ENCODE measurements around the gene TRIM25.
A peak's percentile ranks its signal among the peaks of the same experiment; 100 is the strongest.

Gene TRIM25

GRCh38 chr17:56902348-56902747, 11.5 kb downstream of the TRIM25 start:
- DNase-seq = no peak
- intact Hi-C loops (cut with DNase I) = no loop called here

GRCh38 chr17:56899403-56899802, 14.4 kb downstream of the TRIM25 start:
- DNase-seq = peak in 2 of 42 donors; percentile 4 to 11
- intact Hi-C loops (cut with DNase I) = no loop called here

GRCh38 chr17:56898874-56899273, 15.0 kb downstream of the TRIM25 start:
- DNase-seq = peak in 2 of 42 donors; percentile 5 to 10
- intact Hi-C loops (cut with DNase I) = no loop called here

DNA sequence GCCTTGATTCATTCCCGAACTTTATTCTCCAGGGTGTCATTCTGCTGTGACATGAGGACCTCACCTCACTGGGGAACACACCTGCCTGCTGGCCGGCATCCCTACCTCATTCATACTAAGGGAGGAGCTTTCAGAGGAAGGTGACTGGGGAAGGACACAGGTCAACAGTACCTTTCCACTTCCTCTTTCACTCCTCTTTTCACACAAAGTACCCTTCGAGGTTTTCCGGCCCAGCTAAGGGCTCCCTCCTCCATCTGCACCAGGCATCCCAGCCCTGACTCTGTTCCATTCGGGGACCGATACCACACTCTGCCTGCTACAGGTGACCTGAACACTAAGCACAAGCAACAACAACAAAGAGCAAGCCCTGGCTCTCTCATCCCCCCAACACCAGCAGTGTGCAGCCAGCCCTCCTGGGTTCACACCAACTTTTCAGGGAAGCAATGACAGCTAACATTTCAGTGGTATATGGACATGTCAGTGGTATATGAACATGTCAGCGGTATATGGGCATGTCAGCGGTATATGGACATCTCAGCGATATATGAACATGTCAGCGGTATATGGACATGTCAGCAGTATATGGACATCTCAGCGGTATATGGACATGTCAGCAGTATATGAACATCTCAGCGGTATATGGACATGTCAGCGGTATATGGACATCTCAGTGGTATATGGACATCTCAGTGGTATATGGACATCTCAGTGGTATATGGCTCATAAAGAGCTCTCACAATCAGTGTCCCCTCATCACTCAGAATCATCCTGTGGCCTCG, 16.0 kb downstream of the TRIM25 start:
- intact Hi-C loops (cut with DNase I) = no loop called here
- DNase-seq = peak in 2 of 42 donors; percentile 5 to 6

DNA sequence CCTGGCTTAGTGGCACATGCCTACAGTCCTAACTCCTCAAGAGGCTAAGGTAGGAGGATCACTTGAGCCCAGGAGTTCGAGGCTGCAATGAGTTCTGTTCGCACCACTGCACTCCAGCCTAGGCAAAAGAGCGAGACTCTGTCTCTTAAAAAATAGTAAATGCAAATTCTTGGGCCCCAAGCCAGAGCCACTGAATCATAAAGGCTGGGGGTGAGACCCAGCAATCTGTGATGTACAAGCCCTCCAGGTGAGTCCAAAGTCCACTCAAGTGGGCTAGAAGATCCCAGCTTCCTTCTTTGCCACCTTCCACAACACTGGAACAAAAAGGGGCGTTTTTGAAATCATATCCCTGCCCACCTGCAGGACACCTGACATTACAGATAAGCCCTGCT, 16.9 kb downstream of the TRIM25 start:
- intact Hi-C loops (cut with DNase I) = no loop called here
- DNase-seq = peak in 1 of 42 donors; percentile 16

DNA sequence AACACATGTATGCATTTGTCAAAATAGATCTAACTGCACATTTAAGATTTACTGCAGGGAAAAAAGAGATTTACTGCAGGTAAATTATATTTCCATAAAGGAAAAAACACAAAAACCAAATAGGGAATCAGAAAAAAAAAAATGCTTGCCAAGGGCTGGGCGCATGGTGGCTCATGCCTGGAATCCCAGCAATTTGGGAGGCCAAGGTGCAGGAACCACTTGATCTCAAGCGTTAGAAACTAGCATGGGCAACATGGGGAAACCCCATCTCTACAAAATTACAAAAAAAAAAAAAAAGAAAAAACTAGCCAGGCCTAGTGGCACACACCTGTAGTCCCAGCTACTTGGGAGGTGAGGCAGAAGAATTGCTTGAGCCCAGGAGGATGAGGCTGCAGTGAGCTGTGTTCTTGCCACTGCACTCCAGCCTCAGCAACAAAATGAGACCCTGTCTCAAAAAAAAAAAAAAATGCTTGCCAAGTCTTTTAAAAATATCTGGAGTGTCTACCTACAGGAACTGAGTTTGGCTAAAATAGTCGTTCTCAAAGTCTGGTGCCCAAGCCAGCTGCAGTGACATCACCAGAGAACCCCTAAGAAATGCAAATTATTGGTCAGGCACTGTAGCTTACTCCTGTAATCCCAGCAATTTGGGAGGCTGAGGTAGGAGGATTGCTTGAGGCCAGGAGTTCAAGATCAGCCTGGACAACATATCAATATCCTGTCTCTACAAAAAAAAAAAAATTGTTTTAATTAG, 17.5 kb downstream of the TRIM25 start:
- intact Hi-C loops (cut with DNase I) = no loop called here
- DNase-seq = no peak

DNA sequence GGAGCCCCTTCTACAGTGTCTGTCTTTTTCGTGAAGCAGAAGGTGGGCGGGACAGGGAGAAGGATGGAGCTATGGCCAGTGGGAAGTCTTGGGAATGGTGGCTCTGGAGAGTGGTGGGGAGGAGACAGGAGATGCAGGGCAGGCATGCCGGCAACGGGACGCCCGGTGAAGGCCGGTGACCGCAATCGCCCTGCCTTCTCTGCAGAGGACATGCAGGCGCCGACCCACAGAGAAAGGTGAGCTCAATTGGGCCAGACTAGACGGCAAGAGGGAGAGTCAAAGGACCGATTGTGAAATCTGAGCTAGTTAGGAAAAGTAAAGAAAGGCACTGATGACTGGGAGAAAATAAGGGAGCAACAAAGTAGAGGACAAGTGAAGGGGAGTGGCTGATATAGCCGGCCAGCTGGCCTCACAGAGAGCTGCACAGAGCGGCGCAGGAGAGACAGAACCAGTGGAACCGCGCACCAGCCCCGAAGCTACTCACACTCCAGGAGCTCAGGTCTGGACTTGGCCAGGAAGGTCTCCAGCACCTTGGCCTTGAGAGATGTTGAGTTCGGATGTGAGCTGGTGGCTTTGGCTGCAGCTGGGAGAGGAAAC, 18.9 kb downstream of the TRIM25 start:
- no peak for DNase-seq
- intact Hi-C loops (cut with DNase I) = no loop called here

DNA sequence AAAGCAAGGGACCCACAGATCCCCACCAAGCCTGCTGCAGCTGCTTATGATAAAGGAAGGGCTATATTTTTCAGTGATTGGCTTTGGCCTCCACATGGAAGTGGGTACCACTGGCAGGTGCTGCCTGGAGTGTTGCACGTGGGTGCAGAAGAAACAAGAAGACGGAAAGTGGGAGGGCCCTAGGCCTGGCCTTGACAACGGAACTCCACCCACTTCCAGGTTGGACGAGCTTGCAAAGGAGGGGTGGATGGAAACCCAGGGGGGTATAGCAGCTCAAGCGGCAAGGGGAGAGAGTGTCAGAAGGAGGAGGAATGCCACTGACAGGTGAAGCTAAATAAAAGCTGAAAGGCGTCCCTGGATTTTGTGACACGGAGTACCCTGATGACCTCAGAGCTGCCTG, 20.3 kb downstream of the TRIM25 start:
- intact Hi-C loops (cut with DNase I) = no loop called here
- peak in 1 of 42 donors; percentile 1 for DNase-seq

DNA sequence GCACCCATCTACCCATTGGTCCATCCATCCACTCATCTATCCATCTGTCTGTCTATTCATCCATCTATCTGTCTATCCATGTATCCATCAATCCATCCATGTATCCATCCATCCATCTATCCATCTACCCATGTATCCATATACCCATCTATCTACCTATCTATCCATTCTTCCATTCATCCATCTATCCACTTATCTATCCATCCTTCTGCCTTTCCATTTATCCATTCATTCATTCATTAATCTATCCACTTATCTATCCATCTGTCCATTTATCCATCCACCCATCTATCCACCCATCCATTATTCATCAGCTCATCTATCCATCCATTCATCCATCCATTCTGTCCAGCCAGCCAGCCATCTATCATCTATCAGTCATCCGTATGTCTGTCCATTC, 21.5 kb downstream of the TRIM25 start:
- DNase-seq = no peak
- intact Hi-C loops (cut with DNase I) = no loop called here

DNA sequence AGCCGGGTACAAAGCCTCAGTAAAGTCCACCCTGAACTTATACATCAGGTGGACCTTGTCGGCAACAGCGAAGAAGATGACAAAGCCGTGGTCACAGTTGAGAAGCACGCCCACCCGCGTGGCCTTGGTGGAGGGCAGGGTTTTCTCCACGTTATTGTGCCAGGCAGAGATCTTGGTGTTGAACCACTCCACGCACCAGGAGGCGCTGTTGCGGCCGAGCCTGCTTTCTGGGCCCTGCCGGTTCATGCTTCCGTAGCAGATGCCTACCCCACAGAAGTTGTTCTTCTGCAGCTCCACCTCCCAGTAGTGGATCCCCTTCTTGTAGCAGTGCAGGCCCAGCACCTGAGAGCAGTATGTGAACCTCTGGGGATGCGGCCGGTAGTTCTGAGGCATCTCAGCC, 22.1 kb downstream of the TRIM25 start:
- intact Hi-C loops (cut with DNase I) = no loop called here
- DNase-seq = peak in 1 of 42 donors; percentile 0

DNA sequence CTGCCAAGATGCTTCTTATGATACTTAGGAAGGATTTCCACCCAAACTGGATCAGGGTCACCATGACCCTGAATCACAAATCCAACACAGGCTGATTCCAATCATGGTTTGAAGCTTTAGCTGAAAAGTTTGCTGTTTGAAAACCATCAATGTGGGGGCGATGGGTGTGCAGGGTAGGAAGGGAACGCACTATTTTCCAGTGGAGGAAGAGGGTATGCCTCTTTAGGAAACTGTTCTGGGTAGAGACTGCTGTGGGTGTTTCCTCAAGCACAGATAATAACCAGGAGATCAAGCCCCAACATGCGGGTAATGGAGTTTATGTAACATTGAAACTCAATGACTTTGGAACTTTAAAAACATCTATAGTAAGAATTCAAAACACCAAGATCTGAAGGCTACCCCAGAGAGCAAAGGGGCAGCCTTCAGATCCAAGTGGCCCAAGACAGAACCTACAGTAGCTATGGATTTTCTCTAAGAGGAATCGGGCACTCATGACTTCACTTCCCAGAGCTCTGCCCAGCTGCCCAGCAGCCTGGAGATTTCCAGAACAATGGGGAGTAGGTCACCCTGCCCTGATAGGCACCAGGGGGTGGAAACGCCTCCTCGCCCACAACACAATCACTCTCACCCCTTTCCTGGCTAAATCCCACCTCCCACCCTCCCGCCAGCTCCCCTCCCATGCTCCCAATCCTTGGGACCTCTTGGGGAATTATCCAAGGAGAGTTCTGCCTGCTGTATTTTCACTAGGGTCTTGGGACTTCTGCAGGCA, 22.8 kb downstream of the TRIM25 start:
- intact Hi-C loops (cut with DNase I) = no loop called here
- peak in 14 of 42 donors; percentile 18 to 65 (median 34) for DNase-seq

DNA sequence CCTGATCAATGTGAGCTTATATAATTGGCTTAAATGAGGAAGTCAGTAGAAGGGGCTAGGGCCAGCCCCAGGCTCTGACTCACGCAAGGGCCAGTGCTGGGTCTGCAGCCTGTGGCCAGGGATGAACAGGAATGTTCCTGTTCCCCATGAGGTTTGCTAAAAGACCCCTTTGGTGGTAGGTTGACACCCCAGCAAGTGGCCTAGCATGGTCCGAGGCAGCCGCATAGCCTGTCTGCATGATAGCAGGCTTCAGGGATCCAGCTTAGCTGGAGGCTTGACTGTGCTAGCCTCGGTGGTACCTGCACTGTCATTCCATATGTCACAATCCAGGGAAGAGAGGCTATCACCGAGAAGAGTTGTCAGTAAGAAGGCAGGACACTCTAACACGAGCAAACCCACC, 23.5 kb downstream of the TRIM25 start:
- no peak for DNase-seq
- intact Hi-C loops (cut with DNase I) = no loop called here

DNA sequence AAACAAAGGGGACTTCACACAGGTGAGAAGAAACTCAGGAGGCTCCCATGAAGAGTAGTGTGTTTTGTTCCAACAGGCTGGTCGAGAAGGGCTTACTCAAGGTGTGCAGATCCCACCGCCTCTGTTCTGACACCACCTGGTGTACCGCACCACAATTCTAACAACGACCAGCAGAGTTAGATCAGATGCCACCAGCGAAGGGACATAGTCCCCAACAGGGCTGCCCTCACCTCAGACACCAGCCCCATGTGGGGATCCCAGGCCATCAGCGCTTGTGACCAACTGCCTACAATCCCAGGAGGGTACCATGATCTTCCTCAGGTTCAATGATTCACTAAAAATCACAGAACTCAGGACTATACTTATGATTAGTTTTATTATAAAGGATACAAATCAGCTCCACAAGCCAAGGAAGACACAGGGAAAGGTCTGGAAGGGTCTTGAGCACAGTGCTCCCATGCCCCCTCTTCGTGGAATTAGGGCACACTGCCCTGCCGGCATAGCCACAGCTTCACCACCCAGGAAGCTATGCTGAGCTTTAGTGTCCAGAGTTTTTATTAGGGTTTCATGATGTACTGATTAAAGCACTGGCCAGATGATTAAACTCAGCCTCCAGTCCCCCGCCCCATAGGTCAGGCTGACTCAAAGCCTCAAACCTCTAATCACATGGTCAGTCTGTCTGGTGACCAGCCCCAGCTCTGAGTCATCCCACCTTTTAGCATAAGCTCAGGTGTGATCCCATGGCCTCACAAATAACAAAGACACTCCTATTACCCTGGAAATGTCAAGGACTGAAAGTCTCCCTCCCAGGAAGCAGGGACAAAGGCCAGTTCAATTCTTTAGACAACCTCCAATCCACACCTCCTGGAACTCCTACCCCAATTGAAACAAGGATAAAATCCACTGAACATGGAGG, 26.0 kb downstream of the TRIM25 start:
- DNase-seq = peak in 1 of 42 donors; percentile 3
- intact Hi-C loops (cut with DNase I) = no loop called here

- intact Hi-C loops (cut with DNase I) = no loop called here
- DNase-seq = peak in 1 of 42 donors; percentile 7
Measured at GRCh38 chr17:56887105-56887504, 26.7 kb downstream of the TRIM25 start.

- no peak for DNase-seq
Measured at GRCh38 chr17:56886288-56886731, 27.5 kb downstream of the TRIM25 start.

DNA sequence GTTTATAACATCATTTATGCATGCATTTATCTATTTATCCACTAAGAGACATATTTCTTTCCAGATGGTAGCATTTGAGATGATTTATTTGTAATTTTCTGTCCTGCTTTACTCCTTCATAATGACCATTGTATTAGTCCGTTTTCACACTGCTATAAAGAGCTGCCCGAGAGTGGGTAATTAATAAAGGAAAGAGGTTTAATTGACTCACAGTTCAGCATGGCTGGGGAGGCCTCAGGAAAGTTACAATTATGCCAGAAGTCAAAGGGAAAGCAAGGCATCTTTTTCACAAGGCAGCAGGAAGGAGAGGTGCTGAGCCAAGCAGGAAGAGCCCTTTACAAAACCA, 28.6 kb downstream of the TRIM25 start:
- intact Hi-C loops (cut with DNase I) = no loop called here
- DNase-seq = no peak

More at GRCh38 chr17:56886288-56886731, 27.5 kb downstream of the TRIM25 start:
- intact Hi-C loops (cut with DNase I) = no loop called here

DNA sequence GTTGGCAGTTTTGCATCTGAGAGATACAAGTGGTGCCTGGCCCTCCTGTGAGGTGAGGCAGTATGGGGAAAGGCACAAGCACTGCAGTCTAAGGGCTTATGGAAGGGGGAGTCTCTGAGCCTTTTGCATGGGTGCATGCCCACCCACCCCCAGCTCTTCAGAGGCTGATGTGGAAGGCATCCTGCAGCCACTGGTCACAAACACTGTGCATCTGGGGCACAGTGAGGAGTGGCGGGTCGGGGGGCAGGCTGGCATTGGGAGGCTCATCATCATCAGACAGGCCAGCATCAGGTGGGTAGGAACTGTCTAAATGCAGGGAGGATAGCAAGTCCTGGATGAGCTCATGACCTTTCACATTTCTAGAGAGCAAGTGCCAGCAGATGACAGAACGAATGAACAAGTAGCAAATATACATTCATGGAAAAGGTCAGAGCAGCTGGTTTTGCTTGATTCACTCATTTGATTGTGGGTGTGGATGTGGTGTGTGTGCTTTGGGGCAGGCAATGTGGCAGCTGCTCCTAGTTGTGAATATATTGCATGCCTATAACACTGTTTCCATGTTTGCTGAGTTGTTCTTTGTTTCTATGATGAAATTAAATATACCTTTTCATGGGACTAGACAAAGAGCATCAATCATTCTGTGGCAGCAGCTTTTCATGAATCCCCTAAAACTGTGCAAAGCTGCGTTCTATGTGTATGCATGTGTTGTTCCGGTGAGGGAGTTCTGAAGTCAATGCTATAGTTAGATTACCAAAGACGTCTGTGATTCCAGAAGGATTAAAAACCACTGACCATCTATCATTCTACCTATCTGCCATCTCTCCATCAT, 29.2 kb downstream of the TRIM25 start:
- intact Hi-C loops (cut with DNase I) = no loop called here
- DNase-seq = no peak

GRCh38 chr17:56883616-56884015, 30.2 kb downstream of the TRIM25 start:
- intact Hi-C loops (cut with DNase I) = no loop called here
- no peak for DNase-seq

All from head of caudate nucleus (tissue), 42 donors.